ENCODE data around the gene SLC43A3.

SLC43A3 gene

DNA sequence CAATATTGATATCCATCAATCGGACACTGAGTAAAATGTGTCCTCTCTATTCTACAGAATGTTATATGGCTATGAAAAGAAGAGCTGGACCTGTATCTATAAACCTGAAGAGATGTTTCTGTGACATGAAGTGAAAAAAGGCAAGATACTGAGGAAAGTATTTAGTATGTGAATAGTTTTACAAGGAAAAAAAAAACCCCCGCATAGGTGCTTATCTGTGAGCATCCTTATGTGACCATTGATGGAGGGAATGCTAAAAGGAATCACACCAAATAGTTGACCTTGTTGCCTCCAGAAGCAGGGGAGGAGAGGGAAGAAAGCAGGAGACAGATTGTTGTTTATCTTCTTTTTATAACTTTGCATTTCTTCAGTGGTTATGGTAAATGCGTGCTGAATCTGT, 35.8 kb downstream of the SLC43A3 start:
- DNase-seq = no peak
- intact Hi-C loops (cut with DNase I) = no loop called here

DNA sequence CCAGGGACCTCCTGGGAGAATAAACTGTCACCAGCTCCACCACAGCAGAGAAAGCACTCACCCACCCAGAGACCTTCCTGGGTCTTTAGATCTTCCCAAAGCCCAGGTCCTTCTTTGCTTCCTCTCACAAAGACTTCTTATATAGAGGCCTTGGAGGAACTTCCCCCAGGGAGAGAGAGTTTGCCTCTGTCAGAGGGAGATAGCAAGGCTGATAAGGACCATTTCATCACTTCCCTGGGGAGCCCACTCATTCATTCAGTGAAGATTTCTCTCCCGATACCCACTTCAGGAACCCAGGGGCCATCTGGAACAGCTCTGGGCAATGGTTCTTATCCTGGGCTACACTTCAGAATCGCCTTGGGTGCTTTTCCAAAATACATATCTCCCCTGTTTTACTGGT, 36.4 kb downstream of the SLC43A3 start, which contains the start of gene PRG2:
TSS of gene PRG2 (minus strand) at position 116 of the 400 bp plus-strand sequence. CDS start 706 bp downstream, outside the sequence.
- intact Hi-C loops (cut with DNase I) = no loop called here
- no peak for DNase-seq

DNA sequence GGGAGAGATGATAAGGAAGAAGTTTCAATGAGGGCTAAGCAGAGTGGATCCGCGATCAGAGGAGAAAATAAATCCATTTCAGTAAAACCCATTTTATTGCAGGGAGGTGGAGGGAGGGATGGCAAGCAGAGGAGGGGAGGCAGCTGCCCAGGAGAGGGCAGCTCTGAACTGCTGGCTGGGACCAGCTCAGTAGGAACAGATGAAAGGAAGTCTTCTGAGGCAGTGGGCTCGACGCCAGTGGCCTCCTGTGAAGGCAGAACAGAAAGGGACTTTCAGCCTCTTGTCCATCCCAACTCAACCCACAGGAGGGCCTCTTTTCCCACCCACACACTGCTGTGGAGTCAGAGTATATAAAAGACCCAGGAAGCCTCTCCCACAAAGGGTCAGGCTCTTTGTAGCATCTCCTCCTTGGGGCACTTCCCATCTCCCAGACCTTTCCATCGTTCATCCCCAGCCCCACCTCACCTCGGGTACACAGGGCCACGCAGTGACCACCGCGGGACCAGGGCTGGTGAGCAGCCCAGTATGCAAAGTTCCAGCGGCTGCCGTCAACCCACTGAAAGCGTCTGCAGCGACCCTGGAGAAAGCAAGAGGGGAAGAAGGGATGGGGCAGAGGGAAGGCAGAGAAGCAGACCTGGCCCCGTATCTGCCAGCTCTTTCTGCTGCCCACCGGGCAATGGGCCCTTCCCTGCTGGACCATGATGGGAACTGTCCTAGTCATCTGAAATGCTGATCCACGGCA, 39.5 kb downstream of the SLC43A3 start:
- intact Hi-C loops (cut with DNase I) = no loop called here
- DNase-seq = peak in 5 of 10 donors; percentile 13 to 78 (median 25)

DNA sequence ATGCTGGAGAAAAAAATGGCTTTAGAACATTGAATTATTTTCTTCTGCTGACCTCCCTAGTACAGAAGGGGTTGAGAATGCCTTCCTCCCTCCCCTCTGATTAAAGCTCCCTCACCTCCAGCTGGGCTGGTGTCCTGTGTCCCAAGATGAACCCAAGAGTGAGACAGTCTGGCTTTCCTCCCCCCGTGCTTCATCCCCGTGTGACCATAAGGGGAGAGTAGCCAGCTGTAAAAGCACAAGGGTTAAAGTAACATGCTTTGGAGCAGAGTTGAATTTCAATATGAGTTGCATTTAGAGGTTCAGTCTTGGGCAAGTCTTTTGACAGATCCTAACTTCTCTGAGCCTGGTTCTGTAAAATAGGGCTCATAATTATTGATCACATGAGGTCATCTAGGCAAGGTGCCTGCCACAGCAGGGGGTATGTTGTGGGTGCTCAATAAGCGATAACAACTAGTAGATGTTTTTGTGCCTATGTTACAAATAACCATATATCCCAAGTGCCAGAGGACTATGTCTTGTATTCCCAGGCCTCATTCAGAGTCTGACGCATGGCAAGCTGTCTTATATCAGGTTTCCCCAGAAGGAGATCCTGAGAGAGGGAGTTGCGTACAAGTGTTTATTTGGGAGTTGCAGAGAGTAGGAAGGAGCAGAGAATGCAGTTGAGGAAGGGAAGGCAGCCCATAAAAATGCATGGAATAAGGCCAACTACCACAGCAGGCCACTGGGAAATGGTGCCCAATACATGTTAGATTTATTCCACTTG, 40.6 kb downstream of the SLC43A3 start:
- peak in 1 of 10 donors; percentile 33 for DNase-seq
- intact Hi-C loops (cut with DNase I) = no loop called here

DNA sequence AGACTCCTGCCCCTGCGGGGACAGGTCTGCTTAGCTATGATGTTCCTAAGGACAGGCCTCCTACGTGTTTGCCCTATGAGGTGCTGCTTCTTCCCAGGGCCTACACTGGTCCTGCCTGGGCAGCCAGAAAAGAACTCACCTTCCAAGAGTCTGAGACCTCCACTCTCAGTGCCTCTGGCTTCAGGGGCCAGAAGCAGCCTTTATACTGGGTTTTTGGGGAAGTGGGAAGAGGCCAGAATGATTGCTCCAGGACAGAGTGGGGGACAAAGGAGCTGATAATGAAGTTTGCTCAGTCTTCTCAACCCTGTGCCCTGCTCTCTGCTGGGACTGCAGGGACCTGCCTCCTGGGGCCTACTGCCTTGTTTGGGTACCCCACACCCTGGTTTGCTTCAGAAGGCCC, 45.9 kb downstream of the SLC43A3 start, which contains the start of gene PRG3:
TSS of gene PRG3 (minus strand) at position 176 of the 400 bp plus-strand sequence. CDS start 442 bp downstream, outside the sequence.
- peak in 1 of 10 donors; percentile 20 for DNase-seq
- intact Hi-C loops (cut with DNase I) = no loop called here

DNA sequence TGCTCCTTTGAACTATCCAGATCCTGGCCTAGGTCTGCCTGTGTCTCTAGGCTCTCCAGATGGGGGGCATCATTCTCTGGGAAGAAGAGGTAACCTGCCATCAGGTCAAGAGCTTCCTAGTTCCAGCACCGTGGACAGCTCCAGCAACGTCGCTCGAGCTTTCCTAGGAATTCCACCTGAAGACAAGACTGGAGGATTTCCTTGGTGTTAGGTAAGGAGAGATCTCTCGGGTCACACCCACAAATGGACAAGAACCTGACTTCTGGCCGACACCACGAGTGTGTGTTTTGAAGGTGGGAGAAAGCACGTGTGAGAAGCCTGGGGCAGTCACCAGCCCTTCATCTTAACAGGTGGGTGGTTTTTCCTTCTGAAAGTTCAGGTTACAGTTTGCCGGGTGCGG, 47.2 kb downstream of the SLC43A3 start:
- intact Hi-C loops (cut with DNase I) = no loop called here
- peak in 1 of 10 donors; percentile 4 for DNase-seq

DNA sequence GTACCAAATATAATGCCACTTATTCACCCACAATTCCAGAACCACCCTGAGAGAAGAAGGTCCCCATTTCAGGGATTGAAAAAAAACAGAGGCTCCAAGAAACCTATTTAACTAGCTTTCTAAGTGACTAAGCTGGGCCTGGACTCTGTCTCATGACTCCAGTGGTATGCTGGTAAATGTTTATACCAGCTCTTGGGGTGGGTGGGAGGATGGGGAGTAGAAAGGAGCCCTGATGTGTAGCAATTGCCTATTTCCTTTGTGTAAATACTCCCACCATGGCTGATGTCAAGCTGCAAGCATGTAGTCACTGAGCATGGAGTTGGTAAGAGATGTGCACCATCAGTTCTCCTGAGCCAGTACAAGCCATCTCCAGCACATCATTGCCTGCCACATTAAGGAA, 48.7 kb downstream of the SLC43A3 start:
- intact Hi-C loops (cut with DNase I) = no loop called here
- no peak for DNase-seq

DNA sequence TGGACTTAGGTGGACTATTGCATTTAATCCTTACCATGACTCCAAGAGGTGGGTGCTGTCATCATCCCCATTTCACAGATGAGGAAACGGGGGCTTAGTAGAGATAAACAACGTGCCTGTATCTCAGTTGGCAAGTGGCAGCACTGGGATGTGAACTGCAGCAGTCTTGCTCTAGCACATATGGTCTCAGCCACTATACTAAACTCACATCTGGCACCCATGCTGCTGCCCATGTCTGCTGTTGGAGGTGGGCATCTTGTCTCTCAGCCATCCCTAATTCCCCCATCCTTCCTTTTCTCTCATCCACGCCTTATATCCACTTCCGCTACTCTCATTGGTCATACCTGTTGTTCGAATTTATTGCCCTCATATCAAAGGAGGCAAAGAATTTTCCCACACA, 49.8 kb downstream of the SLC43A3 start:
- intact Hi-C loops (cut with DNase I) = no loop called here

DNA sequence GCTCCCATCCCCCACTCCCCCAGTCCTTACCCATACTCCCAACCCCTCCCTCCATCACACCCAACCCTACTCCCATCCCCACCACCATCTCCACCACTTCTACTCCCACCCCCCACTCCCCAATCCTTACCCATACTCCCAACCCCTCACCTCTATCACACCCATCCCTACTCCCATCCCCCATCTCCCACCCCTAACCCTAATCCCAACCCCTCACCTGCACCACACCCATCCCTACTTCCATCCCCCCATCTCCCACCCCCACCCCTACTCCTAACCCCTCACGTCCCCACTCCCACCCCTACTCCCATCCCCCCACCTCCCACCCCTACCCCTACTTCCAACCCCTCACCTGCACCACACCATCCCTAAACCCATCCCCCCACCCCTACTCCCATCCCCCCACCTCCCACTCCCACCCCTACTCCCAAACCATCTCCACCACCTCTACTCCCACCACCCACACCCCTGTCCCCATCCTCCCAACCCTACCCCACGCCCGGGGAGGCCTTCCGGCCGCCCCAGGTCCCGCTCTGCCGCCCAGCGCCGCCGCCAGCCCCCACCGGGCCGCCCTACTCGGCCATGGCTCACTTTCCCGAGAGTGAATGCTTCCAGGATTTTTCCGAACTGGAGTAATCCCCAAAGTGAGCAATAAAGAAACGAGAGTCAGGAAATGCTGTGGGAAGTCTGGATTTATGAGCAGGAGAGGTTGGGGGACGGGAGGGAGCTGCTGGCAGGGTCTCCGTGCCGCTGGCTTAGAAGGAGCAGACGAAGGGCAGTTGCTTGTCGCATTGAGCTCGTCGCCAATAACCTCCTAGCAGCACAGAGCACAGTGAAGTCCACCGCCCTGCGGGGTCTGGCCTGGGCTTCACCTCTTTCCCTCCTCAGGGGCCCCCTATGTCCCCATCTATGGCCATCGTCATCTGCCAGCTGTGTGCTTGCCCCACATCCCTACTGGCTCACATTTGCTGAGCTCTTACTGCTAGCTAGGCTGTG, 50.5 kb downstream of the SLC43A3 start:
- intact Hi-C loops (cut with DNase I) = no loop called here
- DNase-seq = peak in 1 of 10 donors; percentile 58

More for the DNA sequence above, 49.8 kb downstream of the SLC43A3 start:
- peak in 1 of 10 donors; percentile 83 for DNase-seq

DNA sequence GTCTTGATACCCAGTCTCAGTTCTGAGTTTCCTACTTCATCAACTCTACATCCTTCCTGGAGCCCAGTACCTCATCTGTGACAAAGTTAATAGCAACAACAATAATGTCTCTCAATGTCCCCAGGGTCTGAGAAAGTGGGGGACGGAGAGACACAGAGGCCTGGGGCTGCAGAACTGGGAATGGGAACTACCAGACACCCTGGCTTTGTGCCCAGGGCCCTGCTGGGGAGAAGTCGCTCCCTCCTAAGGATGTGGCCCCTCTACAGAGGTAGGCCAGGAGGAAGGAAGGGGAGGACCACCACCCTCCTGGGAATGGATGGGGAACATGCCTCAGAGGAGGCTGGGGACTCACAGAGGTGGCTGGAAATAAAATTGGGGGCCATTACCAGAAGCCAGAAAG, 51.4 kb downstream of the SLC43A3 start:
- intact Hi-C loops (cut with DNase I) = no loop called here
- DNase-seq = peak in 1 of 10 donors; percentile 68

DNA sequence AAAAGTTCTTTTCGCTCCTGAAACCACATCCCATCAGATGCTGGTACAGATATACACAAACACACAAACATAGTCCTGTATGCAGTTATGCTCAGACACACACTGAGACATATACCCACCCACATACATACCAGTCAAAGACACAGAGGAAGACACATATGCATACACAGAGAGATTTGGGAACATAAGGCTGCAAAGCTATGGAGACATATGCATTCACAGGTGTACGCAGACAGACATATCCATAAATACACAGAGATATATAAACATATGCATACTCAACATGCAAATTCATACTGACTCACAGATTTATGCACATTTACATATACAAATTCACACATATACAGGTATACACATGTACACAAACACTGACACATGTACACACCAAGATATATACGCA, 52.0 kb downstream of the SLC43A3 start:
- no peak for DNase-seq
- intact Hi-C loops (cut with DNase I) = no loop called here

DNA sequence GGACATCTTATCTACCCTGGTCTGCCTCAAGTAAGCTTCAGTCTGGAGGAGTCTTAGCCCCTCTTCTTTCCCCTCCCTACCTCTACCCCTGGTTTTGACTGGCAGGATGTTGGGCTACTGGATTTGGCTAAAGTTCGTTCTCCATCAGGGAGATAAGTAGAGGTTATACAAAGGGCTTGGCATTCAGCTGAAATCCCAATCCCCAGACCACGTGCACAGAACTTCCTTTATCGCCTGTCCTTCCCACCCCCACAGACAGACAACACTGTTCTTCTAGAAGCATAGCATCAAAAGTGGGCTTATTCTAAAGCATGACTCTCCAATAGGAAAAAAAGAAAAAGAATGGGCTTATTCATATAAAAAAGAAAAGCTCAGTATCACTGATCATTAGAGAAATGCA, 53.8 kb downstream of the SLC43A3 start:
- no peak for DNase-seq
- intact Hi-C loops (cut with DNase I) = no loop called here

DNA sequence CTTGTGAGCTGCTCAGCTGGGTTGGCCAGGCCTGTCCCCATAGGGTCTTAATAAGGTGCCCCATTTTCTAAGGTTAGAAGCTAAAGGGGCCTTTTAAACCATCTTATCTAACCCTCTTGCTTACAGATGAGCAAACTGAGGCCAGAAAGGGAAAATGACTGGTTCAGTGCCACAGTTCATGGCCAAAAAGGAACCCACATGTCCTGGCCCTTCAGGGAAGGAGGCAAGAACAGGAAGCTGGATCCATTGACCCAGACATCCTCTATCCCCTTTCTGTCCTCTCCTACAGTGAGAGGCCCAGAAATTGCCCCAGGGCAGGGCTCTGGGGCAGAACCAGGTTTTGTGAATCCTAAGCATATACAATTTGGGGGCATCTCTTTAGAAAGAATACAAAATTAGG, 56.0 kb downstream of the SLC43A3 start:
- intact Hi-C loops (cut with DNase I) = no loop called here
- DNase-seq = peak in 1 of 10 donors; percentile 12

DNA sequence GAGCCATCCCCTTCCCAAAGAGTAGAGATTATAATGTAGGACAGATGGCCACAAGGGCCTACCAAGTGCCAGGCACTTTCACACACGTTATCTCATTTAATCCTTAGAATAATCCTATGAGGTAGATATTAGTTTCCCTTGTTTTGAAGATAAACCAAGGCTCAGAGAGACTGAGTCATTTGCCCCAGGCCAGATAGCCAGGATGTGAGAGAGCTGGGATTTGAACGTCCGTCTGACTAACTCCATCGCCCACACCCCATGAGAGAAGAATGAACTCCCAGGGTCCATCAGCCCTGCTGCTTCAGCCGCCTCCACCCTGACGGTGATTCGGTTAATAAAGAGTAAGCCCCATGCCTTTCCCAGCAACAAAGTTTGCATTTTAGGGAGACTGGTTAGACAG, 56.7 kb downstream of the SLC43A3 start:
- intact Hi-C loops (cut with DNase I) = no loop called here
- DNase-seq = peak in 1 of 10 donors; percentile 19

DNA sequence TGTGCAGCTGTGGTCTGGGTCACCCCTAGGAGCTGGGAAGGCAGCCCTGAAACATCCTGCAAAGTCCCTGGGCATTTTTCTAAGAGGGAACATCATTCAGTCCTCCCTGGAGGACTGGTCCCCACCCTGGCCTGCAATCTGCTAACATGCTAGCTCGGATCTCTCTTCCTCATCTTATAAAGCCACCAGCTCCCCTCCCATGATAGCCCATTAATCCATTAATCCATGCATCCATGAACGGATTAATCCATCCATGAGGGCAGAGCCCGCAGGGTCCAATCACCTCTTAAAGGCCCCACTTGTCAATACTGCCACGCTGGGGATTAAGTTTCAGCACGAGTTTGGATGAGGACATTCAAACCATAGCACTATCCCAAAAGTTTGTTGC, 58.1 kb downstream of the SLC43A3 start:
- peak in 1 of 10 donors; percentile 18 for DNase-seq
- intact Hi-C loops (cut with DNase I) = no loop called here

DNA sequence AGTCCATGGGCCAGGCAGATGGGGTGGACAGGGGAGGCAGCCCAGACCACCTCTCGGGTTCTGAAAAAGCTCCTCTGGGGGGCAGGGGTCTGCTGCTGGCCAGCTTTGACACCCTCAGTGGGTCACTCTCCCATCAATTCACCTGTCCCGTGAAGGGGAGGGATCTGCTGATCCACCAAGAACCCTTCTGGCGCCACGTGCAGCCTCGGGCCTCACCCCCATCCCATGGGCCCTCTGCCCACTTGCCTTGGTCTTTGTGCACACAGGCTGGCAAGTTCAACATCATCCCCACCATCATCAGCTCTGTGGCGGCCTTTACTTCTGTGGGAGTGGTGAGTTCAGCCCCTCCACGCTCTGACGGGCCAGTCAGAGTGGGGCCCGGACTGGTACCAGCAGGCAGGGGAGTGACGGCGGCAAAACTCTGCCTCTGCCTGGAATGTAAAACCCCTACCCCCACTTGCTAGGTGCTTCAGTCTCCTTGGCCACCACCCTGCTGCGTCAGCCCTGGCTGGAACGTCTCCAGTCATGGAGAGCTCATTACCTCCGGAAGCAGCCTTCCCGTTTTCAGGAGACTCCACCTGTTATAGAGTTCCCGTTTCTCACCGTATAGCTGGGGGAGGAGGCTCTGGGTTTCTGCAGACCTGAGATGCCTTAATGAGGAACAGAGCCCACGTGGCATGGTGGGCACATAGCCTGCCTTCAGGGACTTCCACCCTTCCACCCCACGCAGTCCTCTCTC, 58.6 kb downstream of the SLC43A3 start:
- peak in 1 of 10 donors; percentile 68 for DNase-seq
- intact Hi-C loops (cut with DNase I) = no loop called here

DNA sequence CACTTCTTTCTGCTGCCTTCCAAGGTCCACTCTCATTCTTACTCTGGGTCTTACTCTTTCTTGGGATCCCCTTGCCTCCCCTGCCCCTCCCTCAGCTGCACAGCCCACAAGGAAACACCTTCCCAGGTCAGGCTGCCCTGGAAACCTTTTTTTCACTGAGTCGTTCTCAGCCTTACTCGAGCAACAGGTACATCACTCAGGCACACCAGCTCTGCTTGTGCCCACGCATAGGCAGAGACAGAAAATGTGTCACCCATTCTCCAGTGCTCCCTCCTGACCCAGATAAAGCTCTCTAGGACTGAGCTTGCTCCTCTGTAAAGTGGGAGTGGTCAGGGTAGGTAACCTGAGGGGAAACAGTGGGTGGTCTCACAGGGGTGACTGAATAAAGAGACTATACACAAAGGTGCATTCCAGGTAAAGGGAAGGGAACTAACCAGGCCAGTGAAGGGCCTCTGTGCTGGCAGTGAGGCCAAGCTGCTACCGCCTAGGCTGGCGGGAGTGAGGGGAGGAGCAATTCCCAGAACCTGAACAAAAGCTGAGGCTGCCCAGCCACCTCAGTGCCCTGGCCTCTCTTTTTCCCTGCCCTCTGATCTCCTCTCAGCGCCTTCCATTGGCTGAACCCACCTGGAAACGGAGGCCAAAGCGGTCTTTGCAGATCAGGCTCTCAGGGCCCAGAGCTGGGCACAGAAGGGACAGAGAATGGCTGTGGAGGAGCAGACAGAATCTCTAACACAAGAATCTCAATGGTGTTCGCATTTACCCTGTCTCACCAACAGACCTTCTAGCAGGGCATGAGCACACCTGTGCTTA, 61.9 kb downstream of the SLC43A3 start:
- DNase-seq = peak in 3 of 10 donors; percentile 34 to 83 (median 66)
- intact Hi-C loops (cut with DNase I) = no loop called here

DNA sequence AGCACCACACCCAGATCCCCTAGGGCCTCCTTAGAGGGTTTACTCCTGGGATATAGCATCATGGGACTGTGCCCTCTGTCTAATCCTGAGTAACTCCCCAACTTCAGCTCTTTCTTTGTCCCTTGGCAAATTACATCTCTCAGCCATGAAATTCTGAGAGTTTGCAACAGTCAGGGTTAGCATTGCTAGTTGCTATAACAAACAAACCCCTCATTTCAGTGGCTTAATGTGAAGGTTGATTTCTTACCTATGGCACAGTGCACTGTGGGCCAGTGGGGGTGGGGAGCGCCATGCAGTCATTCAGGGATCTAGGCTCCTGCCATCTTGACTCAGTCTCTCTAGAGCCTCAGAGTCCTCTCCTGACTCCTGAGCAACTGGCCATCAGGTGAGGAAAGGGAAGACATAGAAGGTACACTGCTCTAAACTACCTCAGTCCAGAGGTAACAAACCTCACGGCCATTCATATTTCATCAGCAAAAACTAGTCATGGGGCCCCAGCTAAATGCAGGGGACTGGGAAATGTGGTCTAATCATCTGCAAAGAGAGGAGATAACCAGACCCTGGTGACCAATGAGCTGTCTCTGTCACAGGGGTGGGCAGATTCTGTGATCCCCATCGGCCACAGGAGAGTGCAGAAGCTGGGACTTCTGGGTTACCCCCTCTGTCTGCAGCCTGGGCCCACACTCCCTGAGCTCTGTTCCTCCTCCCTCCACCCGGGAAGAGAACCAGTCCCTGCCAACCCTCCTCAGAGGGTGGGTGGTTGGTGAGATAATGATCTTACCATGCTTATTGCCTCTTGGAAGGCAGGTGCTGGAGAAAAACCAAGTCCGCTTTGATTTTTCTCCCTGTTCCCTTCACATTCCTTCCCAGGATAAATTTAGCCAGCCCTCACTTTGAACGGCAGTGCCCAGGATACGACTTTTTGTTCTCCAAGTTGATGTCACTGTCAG, 63.5 kb downstream of the SLC43A3 start:
- intact Hi-C loops (cut with DNase I) = no loop called here

More for the DNA sequence above, 63.5 kb downstream of the SLC43A3 start:
- DNase-seq = peak in 5 of 10 donors; percentile 42 to 88 (median 83)
